Smooth muscle cell (in vitro differentiated cells): ENCODE data around the gene KCNMB2. TPM values are rescaled to one million over a fixed set of nuclear protein-coding genes. Genes with fewer than 3 reads are reported as not detected.

ENCODE experiments used
- DNase-seq: peaks from one replicate; lab custom pipeline; 2025; ENCODE audit not compliant: unreplicated experiment; lab: John Stamatoyannopoulos, UW
- H2AFZ ChIP-seq: fragments of 200-600 bp; sonication (generic); 2 replicates; pipeline ENCODE4 v1.6.0; 2016; ENCODE audit warnings: antibody characterized with exemption, low read depth, mild to moderate bottlenecking
- H3F3A ChIP-seq: fragments of 200-600 bp; sonication (generic); 2 replicates; pipeline ENCODE4 v1.6.0; 2017; ENCODE audit warnings: antibody characterized with exemption, low read depth
- H3K27ac ChIP-seq: fragments of 200-600 bp; sonication (generic); 2 replicates; pipeline ENCODE4 v1.5.1; 2016; ENCODE audit warnings: low read depth, mild to moderate bottlenecking
- H3K27me3 ChIP-seq: fragments of 200-600 bp; sonication (generic); 2 replicates; pipeline ENCODE4 v1.6.1; 2016; ENCODE audit warnings: low read depth, mild to moderate bottlenecking
- H3K36me3 ChIP-seq: fragments of 200-600 bp; sonication (generic); 2 replicates; pipeline ENCODE4 v1.5.1; 2016; ENCODE audit warnings: low read depth
- H3K4me1 ChIP-seq: fragments of 200-600 bp; sonication (generic); 2 replicates; pipeline ENCODE4 v1.5.1; 2016; ENCODE audit warnings: low read depth
- H3K4me2 ChIP-seq: fragments of 200-600 bp; sonication (generic); 2 replicates; pipeline ENCODE4 v1.6.0; 2016; ENCODE audit warnings: mild to moderate bottlenecking
- H3K4me3 ChIP-seq: fragments of 200-600 bp; sonication (generic); 2 replicates; pipeline ENCODE4 v1.5.1; 2016; ENCODE audit warnings: mild to moderate bottlenecking
- H3K79me2 ChIP-seq: fragments of 200-600 bp; sonication (generic); 2 replicates; pipeline ENCODE4 v1.6.0; 2016; ENCODE audit warnings: low read depth, mild to moderate bottlenecking
- H3K9ac ChIP-seq: fragments of 200-600 bp; sonication (generic); 2 replicates; pipeline ENCODE4 v1.6.0; 2016; ENCODE audit warnings: low read depth
- H3K9me3 ChIP-seq: fragments of 200-600 bp; sonication (generic); replicated peaks from 2 replicates; pipeline ENCODE4 v1.5.1; 2016; ENCODE audit warnings: low read depth
- H4K20me1 ChIP-seq: fragments of 200-600 bp; sonication (generic); 2 replicates; pipeline ENCODE4 v1.6.0; 2016; ENCODE audit warnings: low read depth
- WGBS: methylation state at CpG from one replicate; pipeline ENCODE4 v1.1.7; 2016; ENCODE audit warnings: low lambda C conversion rate; 5-methylcytosine and 5-hydroxymethylcytosine counted together
- polyA plus RNA-seq: library from polyadenylated mRNA; unstranded; fragments of >200 nt; fragmentation: Nextera tagmentation; extraction: Ambion mirVana; gene quantifications from 2 replicates; pipeline ENCODE4 v1.2.1, GENCODE V29; 2016
- total RNA-seq: library from RNA; depleted of rRNA; stranded (reverse); fragments of >200 nt; gene quantifications from 2 replicates; pipeline ENCODE4 v1.2.3, GENCODE V29; 2014
- TF ChIP-seq, protein P1 (sequence below): fragments of 200-600 bp; sonication (generic); IDR thresholded peaks from 2 replicates; pipeline ENCODE4 v1.5.1; 2017; ENCODE audit warnings: borderline replicate concordance, mild to moderate bottlenecking, antibody characterized with exemption; ENCODE audit not compliant: insufficient read depth, poor library complexity, severe bottlenecking

KCNMB2 gene
- total and polyA plus RNA-seq, 2 experiments from 2014 or later = 0.09 TPM; not detected in 1

GRCh38 chr3:178868681-178869080 is 332.4 kb downstream of the KCNMB2 start:
- Histone ChIP-seq H3K27ac (no peak overlapping the region), H3K4me2 (no peak overlapping the region), H3K9ac (no peak overlapping the region), H4K20me1 (no peaks in the 10 kb centered on the region), H2AFZ (no peak overlapping the region), H3K79me2 (no peaks in the 10 kb centered on the region), H3K4me1 (no peaks in the 10 kb centered on the region), H3K27me3 (no peaks in the 10 kb centered on the region), H3K36me3 (no peaks in the 10 kb centered on the region), H3K9me3 (no peaks in the 10 kb centered on the region), H3K4me3 (no peak overlapping the region), H3F3A (no peaks in the 10 kb centered on the region)
- DNase-seq = no peak
- 74% methylated on average over 2 of the region's 2 CpGs for WGBS
- TF ChIP-seq, protein P1, sequence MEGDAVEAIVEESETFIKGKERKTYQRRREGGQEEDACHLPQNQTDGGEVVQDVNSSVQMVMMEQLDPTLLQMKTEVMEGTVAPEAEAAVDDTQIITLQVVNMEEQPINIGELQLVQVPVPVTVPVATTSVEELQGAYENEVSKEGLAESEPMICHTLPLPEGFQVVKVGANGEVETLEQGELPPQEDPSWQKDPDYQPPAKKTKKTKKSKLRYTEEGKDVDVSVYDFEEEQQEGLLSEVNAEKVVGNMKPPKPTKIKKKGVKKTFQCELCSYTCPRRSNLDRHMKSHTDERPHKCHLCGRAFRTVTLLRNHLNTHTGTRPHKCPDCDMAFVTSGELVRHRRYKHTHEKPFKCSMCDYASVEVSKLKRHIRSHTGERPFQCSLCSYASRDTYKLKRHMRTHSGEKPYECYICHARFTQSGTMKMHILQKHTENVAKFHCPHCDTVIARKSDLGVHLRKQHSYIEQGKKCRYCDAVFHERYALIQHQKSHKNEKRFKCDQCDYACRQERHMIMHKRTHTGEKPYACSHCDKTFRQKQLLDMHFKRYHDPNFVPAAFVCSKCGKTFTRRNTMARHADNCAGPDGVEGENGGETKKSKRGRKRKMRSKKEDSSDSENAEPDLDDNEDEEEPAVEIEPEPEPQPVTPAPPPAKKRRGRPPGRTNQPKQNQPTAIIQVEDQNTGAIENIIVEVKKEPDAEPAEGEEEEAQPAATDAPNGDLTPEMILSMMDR = no peak

- H3K9ac ChIP-seq = no peak overlapping the region
- H4K20me1 ChIP-seq = no peaks in the 10 kb centered on the region
- H3K4me3 ChIP-seq = no peak overlapping the region
- H3K4me2 ChIP-seq = no peak overlapping the region
- DNase-seq = no peak
- no peaks in the 10 kb centered on the region for H3K27me3 ChIP-seq
- H2AFZ ChIP-seq = no peak overlapping the region
- H3K9me3 ChIP-seq = no peaks in the 10 kb centered on the region
- no peak overlapping the region for H3K27ac ChIP-seq
- H3K4me1 ChIP-seq = no peaks in the 10 kb centered on the region
- TF ChIP-seq, protein P1 = no peak
- no peaks in the 10 kb centered on the region for H3K36me3 ChIP-seq
- no peaks in the 10 kb centered on the region for H3K79me2 ChIP-seq
- no peaks in the 10 kb centered on the region for H3F3A ChIP-seq
These were observed 333.8 kb downstream of the KCNMB2 start for GRCh38 chr3:178870085-178870484.

DNA sequence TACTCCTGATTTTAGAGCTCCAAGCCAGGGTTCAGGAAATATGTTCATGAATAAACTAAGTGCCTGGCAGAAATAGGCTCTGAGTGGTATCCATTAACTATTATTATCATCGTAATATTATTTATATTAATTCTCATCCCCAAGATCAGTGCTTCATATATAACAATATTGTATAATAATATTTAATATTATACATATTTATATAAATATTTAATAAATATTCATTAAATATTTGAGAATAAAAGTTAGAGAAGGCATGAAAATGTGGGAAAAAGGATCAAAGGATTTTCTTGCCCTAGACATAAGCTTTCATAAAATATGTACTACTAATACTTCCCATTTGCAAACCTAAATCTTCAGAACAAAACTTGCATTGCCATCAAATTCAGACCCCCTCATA is 338.9 kb downstream of the KCNMB2 start:
- DNase-seq = no peak
- Histone ChIP-seq H3F3A (no peaks in the 10 kb centered on the region), H3K79me2 (no peaks in the 10 kb centered on the region), H2AFZ (no peak overlapping the region), H3K4me2 (no peak overlapping the region), H4K20me1 (no peaks in the 10 kb centered on the region), H3K9ac (no peak overlapping the region), H3K36me3 (no peaks in the 10 kb centered on the region), H3K4me3 (no peak overlapping the region), H3K27me3 (no peaks in the 10 kb centered on the region), H3K4me1 (no peaks in the 10 kb centered on the region), H3K9me3 (no peaks in the 10 kb centered on the region), H3K27ac (no peak overlapping the region)
- 79% methylated on average over 1 of the region's 1 CpG for WGBS
- TF ChIP-seq, protein P1 = no peak

GRCh38 chr3:178875836-178876235 is 339.6 kb downstream of the KCNMB2 start:
- WGBS = 63% methylated on average over 5 of the region's 5 CpGs
- H3K36me3 ChIP-seq = no peaks in the 10 kb centered on the region
- no peaks in the 10 kb centered on the region for H4K20me1 ChIP-seq
- H3F3A ChIP-seq = no peaks in the 10 kb centered on the region
- DNase-seq = no peak
- no peaks in the 10 kb centered on the region for H3K4me1 ChIP-seq
- H2AFZ ChIP-seq = no peak overlapping the region
- TF ChIP-seq, protein P1 = no peak
- H3K27ac ChIP-seq = no peak overlapping the region
- H3K9ac ChIP-seq = no peak overlapping the region
- no peaks in the 10 kb centered on the region for H3K27me3 ChIP-seq
- H3K4me3 ChIP-seq = no peak overlapping the region
- no peaks in the 10 kb centered on the region for H3K9me3 ChIP-seq
- no peaks in the 10 kb centered on the region for H3K79me2 ChIP-seq
- H3K4me2 ChIP-seq = no peak overlapping the region
